ENCODE data around the gene RGS16.

Gene RGS16

GRCh38 chr1:182628657-182629056, 24.5 kb upstream of the RGS16 start:
- H4K5ac ChIP-seq (ENCODE audit: low read length): no peak overlapping the region

GRCh38 chr1:182627622-182628021, 23.4 kb upstream of the RGS16 start:
- H3K27me3 ChIP-seq (ENCODE audit: insufficient read depth, low read length, poor library complexity): no peaks in the 10 kb centered on the region
- no peak overlapping the region for H3K27ac ChIP-seq (ENCODE audit: low read depth, low read length)
- H3K4me3 ChIP-seq (ENCODE audit: low read length): no peak overlapping the region
- H3K4ac ChIP-seq (ENCODE audit: low read depth, low read length): no peak overlapping the region
- H3K4me1 ChIP-seq (ENCODE audit: control insufficient read depth, low read depth, low read length): peaks cover 5% of the 10 kb centered on the region
- DNase-seq: no peak
- no CpG with 5 or more reads among the region's 2 CpGs for WGBS (ENCODE audit: extremely low coverage, insufficient coverage, low lambda C conversion rate)
- H3K36me3 ChIP-seq (ENCODE audit: control insufficient read depth, insufficient read depth, low read length): no peaks in the 10 kb centered on the region
- H3K56ac ChIP-seq (ENCODE audit: low read length): no peak overlapping the region
- no peak overlapping the region for H4K8ac ChIP-seq (ENCODE audit: low read depth, low read length)
- H3K79me2 ChIP-seq (ENCODE audit: control insufficient read depth, insufficient read depth, low read length): no peaks in the 10 kb centered on the region
- no peak overlapping the region for H3K9ac ChIP-seq (ENCODE audit: low read length)
- H2BK15ac ChIP-seq (replicated peaks; ENCODE audit: low read depth): no peak overlapping the region
- H3K4me2 ChIP-seq (ENCODE audit: low read length): no peak overlapping the region
- H3K18ac ChIP-seq (ENCODE audit: low read length): no peak overlapping the region
- no peak overlapping the region for H4K5ac ChIP-seq (ENCODE audit: low read length)
- no peak overlapping the region for H2BK120ac ChIP-seq (ENCODE audit: low read depth, low read length)
- H2AK5ac ChIP-seq (ENCODE audit: low read length): no peak overlapping the region
- no peak overlapping the region for H2BK5ac ChIP-seq (ENCODE audit: low read length)
- H3K79me1 ChIP-seq (ENCODE audit: low read length): no peaks in the 10 kb centered on the region
- H3K23ac ChIP-seq (ENCODE audit: low read length): no peak overlapping the region

More at GRCh38 chr1:182628657-182629056, 24.5 kb upstream of the RGS16 start:
- Histone ChIP-seq H3K27me3 (ENCODE audit: insufficient read depth, low read length, poor library complexity) (no peaks in the 10 kb centered on the region), H2BK120ac (ENCODE audit: low read depth, low read length) (no peak overlapping the region), H2BK5ac (ENCODE audit: low read length) (no peak overlapping the region), H3K18ac (ENCODE audit: low read length) (no peak overlapping the region), H3K4ac (ENCODE audit: low read depth, low read length) (no peak overlapping the region), H2BK15ac (replicated peaks; ENCODE audit: low read depth) (no peak overlapping the region), H2AK5ac (ENCODE audit: low read length) (no peak overlapping the region), H4K8ac (ENCODE audit: low read depth, low read length) (no peak overlapping the region), H3K23ac (ENCODE audit: low read length) (no peak overlapping the region), H3K4me3 (ENCODE audit: low read length) (no peak overlapping the region), H3K79me2 (ENCODE audit: control insufficient read depth, insufficient read depth, low read length) (no peaks in the 10 kb centered on the region), H3K36me3 (ENCODE audit: control insufficient read depth, insufficient read depth, low read length) (no peaks in the 10 kb centered on the region), H3K4me2 (ENCODE audit: low read length) (no peak overlapping the region), H3K79me1 (ENCODE audit: low read length) (no peaks in the 10 kb centered on the region), H3K56ac (ENCODE audit: low read length) (no peak overlapping the region), H3K4me1 (ENCODE audit: control insufficient read depth, low read depth, low read length) (peaks cover 5% of the 10 kb centered on the region), H3K27ac (ENCODE audit: low read depth, low read length) (no peak overlapping the region), H3K9ac (ENCODE audit: low read length) (no peak overlapping the region)
- DNase-seq: no peak
- no CpG with 5 or more reads among the region's 1 CpG for WGBS (ENCODE audit: extremely low coverage, insufficient coverage, low lambda C conversion rate)

- no peak overlapping the region for H4K5ac ChIP-seq (ENCODE audit: low read length)
- no peak overlapping the region for H3K4me2 ChIP-seq (ENCODE audit: low read length)
- H3K4me1 ChIP-seq (ENCODE audit: control insufficient read depth, low read depth, low read length): peaks cover 5% of the 10 kb centered on the region
- no peak overlapping the region for H3K4me3 ChIP-seq (ENCODE audit: low read length)
- no peak overlapping the region for H2BK120ac ChIP-seq (ENCODE audit: low read depth, low read length)
- no peak overlapping the region for H2BK15ac ChIP-seq (replicated peaks; ENCODE audit: low read depth)
- H2BK5ac ChIP-seq (ENCODE audit: low read length): no peak overlapping the region
- no CpG with 5 or more reads among the region's 1 CpG for WGBS (ENCODE audit: extremely low coverage, insufficient coverage, low lambda C conversion rate)
- H3K79me2 ChIP-seq (ENCODE audit: control insufficient read depth, insufficient read depth, low read length): no peaks in the 10 kb centered on the region
- no peak for DNase-seq
- no peaks in the 10 kb centered on the region for H3K36me3 ChIP-seq (ENCODE audit: control insufficient read depth, insufficient read depth, low read length)
- no peak overlapping the region for H3K9ac ChIP-seq (ENCODE audit: low read length)
- no peaks in the 10 kb centered on the region for H3K79me1 ChIP-seq (ENCODE audit: low read length)
- no peak overlapping the region for H3K27ac ChIP-seq (ENCODE audit: low read depth, low read length)
- no peak overlapping the region for H3K18ac ChIP-seq (ENCODE audit: low read length)
- H3K23ac ChIP-seq (ENCODE audit: low read length): no peak overlapping the region
- no peaks in the 10 kb centered on the region for H3K27me3 ChIP-seq (ENCODE audit: insufficient read depth, low read length, poor library complexity)
- H3K56ac ChIP-seq (ENCODE audit: low read length): no peak overlapping the region
- H2AK5ac ChIP-seq (ENCODE audit: low read length): no peak overlapping the region
- no peak overlapping the region for H3K4ac ChIP-seq (ENCODE audit: low read depth, low read length)
- no peak overlapping the region for H4K8ac ChIP-seq (ENCODE audit: low read depth, low read length)
These were observed 22.3 kb upstream of the RGS16 start for GRCh38 chr1:182626527-182626926.

- Histone ChIP-seq H3K27ac (ENCODE audit: low read depth, low read length) (no peak overlapping the region), H3K4ac (ENCODE audit: low read depth, low read length) (no peak overlapping the region), H3K9ac (ENCODE audit: low read length) (no peak overlapping the region), H3K56ac (ENCODE audit: low read length) (peak overlapping the region; percentile 12), H3K27me3 (ENCODE audit: insufficient read depth, low read length, poor library complexity) (no peaks in the 10 kb centered on the region), H3K79me2 (ENCODE audit: control insufficient read depth, insufficient read depth, low read length) (no peaks in the 10 kb centered on the region), H3K36me3 (ENCODE audit: control insufficient read depth, insufficient read depth, low read length) (no peaks in the 10 kb centered on the region), H2AK5ac (ENCODE audit: low read length) (no peak overlapping the region), H3K79me1 (ENCODE audit: low read length) (no peaks in the 10 kb centered on the region), H3K23ac (ENCODE audit: low read length) (no peak overlapping the region), H4K8ac (ENCODE audit: low read depth, low read length) (no peak overlapping the region), H2BK5ac (ENCODE audit: low read length) (no peak overlapping the region), H3K4me1 (ENCODE audit: control insufficient read depth, low read depth, low read length) (peaks cover 4% of the 10 kb centered on the region), H3K4me3 (ENCODE audit: low read length) (no peak overlapping the region), H4K5ac (ENCODE audit: low read length) (no peak overlapping the region), H2BK120ac (ENCODE audit: low read depth, low read length) (no peak overlapping the region), H3K4me2 (ENCODE audit: low read length) (no peak overlapping the region), H3K18ac (ENCODE audit: low read length) (peak overlapping the region; percentile 29), H2BK15ac (replicated peaks; ENCODE audit: low read depth) (no peak overlapping the region)
- DNase-seq: peak; percentile 57
- no CpG with 5 or more reads among the region's 1 CpG for WGBS (ENCODE audit: extremely low coverage, insufficient coverage, low lambda C conversion rate)
These were observed 21.7 kb upstream of the RGS16 start for GRCh38 chr1:182625719-182626504.

GRCh38 chr1:182625024-182625423, 20.8 kb upstream of the RGS16 start:
- Histone ChIP-seq H3K18ac (ENCODE audit: low read length) (no peak overlapping the region), H2BK15ac (replicated peaks; ENCODE audit: low read depth) (no peak overlapping the region), H3K4me2 (ENCODE audit: low read length) (no peak overlapping the region), H4K8ac (ENCODE audit: low read depth, low read length) (no peak overlapping the region), H3K9ac (ENCODE audit: low read length) (no peak overlapping the region), H3K27ac (ENCODE audit: low read depth, low read length) (no peak overlapping the region), H3K36me3 (ENCODE audit: control insufficient read depth, insufficient read depth, low read length) (no peaks in the 10 kb centered on the region), H2AK5ac (ENCODE audit: low read length) (no peak overlapping the region), H3K27me3 (ENCODE audit: insufficient read depth, low read length, poor library complexity) (no peaks in the 10 kb centered on the region), H2BK120ac (ENCODE audit: low read depth, low read length) (no peak overlapping the region), H3K23ac (ENCODE audit: low read length) (no peak overlapping the region), H3K4me1 (ENCODE audit: control insufficient read depth, low read depth, low read length) (no peaks in the 10 kb centered on the region), H3K56ac (ENCODE audit: low read length) (no peak overlapping the region), H3K4me3 (ENCODE audit: low read length) (no peak overlapping the region), H2BK5ac (ENCODE audit: low read length) (no peak overlapping the region), H3K4ac (ENCODE audit: low read depth, low read length) (no peak overlapping the region), H3K79me2 (ENCODE audit: control insufficient read depth, insufficient read depth, low read length) (no peaks in the 10 kb centered on the region), H4K5ac (ENCODE audit: low read length) (no peak overlapping the region), H3K79me1 (ENCODE audit: low read length) (no peaks in the 10 kb centered on the region)
- DNase-seq: no peak
- WGBS (ENCODE audit: extremely low coverage, insufficient coverage, low lambda C conversion rate): 100% methylated on average over 1 of the region's 3 CpGs

GRCh38 chr1:182624577-182624976, 20.4 kb upstream of the RGS16 start:
- no peak for DNase-seq
- no peaks in the 10 kb centered on the region for H3K4me1 ChIP-seq (ENCODE audit: control insufficient read depth, low read depth, low read length)
- no peak overlapping the region for H3K4me3 ChIP-seq (ENCODE audit: low read length)
- H4K8ac ChIP-seq (ENCODE audit: low read depth, low read length): no peak overlapping the region
- WGBS (ENCODE audit: extremely low coverage, insufficient coverage, low lambda C conversion rate): no CpG with 5 or more reads among the region's 1 CpG
- H3K27ac ChIP-seq (ENCODE audit: low read depth, low read length): no peak overlapping the region
- no peaks in the 10 kb centered on the region for H3K79me1 ChIP-seq (ENCODE audit: low read length)
- no peak overlapping the region for H3K9ac ChIP-seq (ENCODE audit: low read length)
- H3K4ac ChIP-seq (ENCODE audit: low read depth, low read length): no peak overlapping the region
- no peak overlapping the region for H2BK5ac ChIP-seq (ENCODE audit: low read length)
- H4K5ac ChIP-seq (ENCODE audit: low read length): no peak overlapping the region
- no peaks in the 10 kb centered on the region for H3K79me2 ChIP-seq (ENCODE audit: control insufficient read depth, insufficient read depth, low read length)
- peak overlapping the region; percentile 31 for H3K18ac ChIP-seq (ENCODE audit: low read length)
- no peaks in the 10 kb centered on the region for H3K36me3 ChIP-seq (ENCODE audit: control insufficient read depth, insufficient read depth, low read length)
- H2AK5ac ChIP-seq (ENCODE audit: low read length): no peak overlapping the region
- H3K4me2 ChIP-seq (ENCODE audit: low read length): no peak overlapping the region
- H2BK15ac ChIP-seq (replicated peaks; ENCODE audit: low read depth): no peak overlapping the region
- H3K56ac ChIP-seq (ENCODE audit: low read length): no peak overlapping the region
- H2BK120ac ChIP-seq (ENCODE audit: low read depth, low read length): peak overlapping the region; percentile 39
- H3K23ac ChIP-seq (ENCODE audit: low read length): no peak overlapping the region
- no peaks in the 10 kb centered on the region for H3K27me3 ChIP-seq (ENCODE audit: insufficient read depth, low read length, poor library complexity)
